ENCODE results near the gene KIF3C.

- TF ChIP-seq CTCF (IDR thresholded peaks at IDR 0.05; ENCODE audit: extremely low read depth in 1 of 2, insufficient read depth in 1 of 2, low read depth in 1 of 2, low read length in 2 of 2), result no peak
- TF ChIP-seq EZH2 (IDR thresholded peaks at IDR 0.05; ENCODE audit: borderline replicate concordance, low read depth, low read length, severe bottlenecking), result no peak
- no peak for TF ChIP-seq POLR2AphosphoS5 (IDR thresholded peaks at IDR 0.05; ENCODE audit: insufficient read depth, low read depth, low read length)
- no peak for TF ChIP-seq FOS (IDR thresholded peaks at IDR 0.05; ENCODE audit: borderline replicate concordance, insufficient read depth, low read length)
- TF ChIP-seq, protein P1, sequence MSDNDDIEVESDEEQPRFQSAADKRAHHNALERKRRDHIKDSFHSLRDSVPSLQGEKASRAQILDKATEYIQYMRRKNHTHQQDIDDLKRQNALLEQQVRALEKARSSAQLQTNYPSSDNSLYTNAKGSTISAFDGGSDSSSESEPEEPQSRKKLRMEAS (IDR thresholded peaks at IDR 0.05; ENCODE audit: insufficient read depth, insufficient read length), result no peak
- no peak for TF ChIP-seq POLR2A (IDR thresholded peaks at IDR 0.05; ENCODE audit: low read depth, low read length)
- TF ChIP-seq MYC (IDR thresholded peaks at IDR 0.05; ENCODE audit: low read depth, low read length), result no peak
- TF ChIP-seq GATA2 (IDR thresholded peaks at IDR 0.05; ENCODE audit: insufficient read depth, insufficient read length, low read depth, low read length), result no peak
Measured at GRCh38 chr2:25991965-25992364, 9.7 kb upstream of the KIF3C start.

Measured in endothelial cell of umbilical vein (primary cell).